HepG2 (cell line): ENCODE results near the gene TF. TPM values are rescaled to one million over a fixed set of nuclear protein-coding genes. Genes with fewer than 3 reads are reported as not detected.

Source experiments
- ATAC-seq: fragments of 200-7000 bp; cut with Tn5 transposase; 3 replicates; pipeline ENCODE4 v1.9.1; 2020; ENCODE audit warnings: mild to moderate bottlenecking, moderate library complexity
- BruUV-seq: library from RNA; stranded (reverse); fragments of 400-500 nt; replicated peaks from 2 replicates; lab custom pipeline; 2021; lab: Mats Ljungman, UMichigan
- CTCF ChIA-PET: fragments of 300-600 bp; formaldehyde crosslinking; extraction: SDS; loops from one replicate; lab custom pipeline; 2021; ENCODE audit warnings: low total read pairs, inconsistent platforms, low intra/inter-chr PET ratio; lab: Yijun Ruan, JAX
- POLR2A ChIA-PET: fragments of 350-600 bp; sonication (Branson Sonifier 250); formaldehyde crosslinking; loops from one replicate; lab custom pipeline; 2020; ENCODE audit warnings: antibody characterized with exemption, inconsistent platforms; lab: Yijun Ruan, JAX
- DNase-seq: peaks from one replicate; pipeline ENCODE4 v3.0.0-alpha.2; 2015; ENCODE audit warnings: low spot score
- FAIRE-seq: peaks from 3 replicates; lab custom pipeline; 2011; peaks lifted over from hg19 to GRCh38; lab: Jason Lieb, UNC
- H2AFZ ChIP-seq: one replicate; pipeline ENCODE4 v1.6.1; 2011; ENCODE audit warnings: low read length, inconsistent platforms
- H3K27ac ChIP-seq: fragments of 300-600 bp; 3 replicates; pipeline ENCODE4 v1.8.0; 2011; ENCODE audit warnings: mixed run types, mild to moderate bottlenecking, mixed read lengths, low read length, inconsistent platforms; ENCODE audit not compliant: insufficient read depth; ENCODE audit errors: extremely low read length
- H3K27me3 ChIP-seq, 2 experiments: fragments of 200-600 bp in 1 of 2; 2 replicates in 1 of 2; 3 replicates in 1 of 2; pipeline versions ENCODE4 v1.6.0 to v1.8.0; 2011; ENCODE audit warnings: low read length in 2 of 2, mild to moderate bottlenecking in 2 of 2, moderate library complexity in 2 of 2, inconsistent platforms in 1 of 2; ENCODE audit not compliant: insufficient read depth in 2 of 2, control insufficient read depth in 1 of 2
- H3K36me3 ChIP-seq, 2 experiments: fragments of 200-600 bp in 1 of 2; replicated peaks in 1 of 2; 2 replicates in 1 of 2; 3 replicates in 1 of 2; pipeline versions ENCODE4 v1.5.1 to v1.8.0; 2011; ENCODE audit warnings: low read length in 2 of 2, inconsistent platforms in 1 of 2; ENCODE audit not compliant: insufficient read depth in 2 of 2, control insufficient read depth in 1 of 2
- H3K4me1 ChIP-seq: 2 replicates; pipeline ENCODE4 v1.5.1; 2012; ENCODE audit warnings: low read length, inconsistent platforms; ENCODE audit not compliant: insufficient read depth
- H3K4me2 ChIP-seq: 2 replicates; pipeline ENCODE4 v1.6.0; 2011; ENCODE audit warnings: low read depth, low read length, inconsistent platforms
- H3K4me3 ChIP-seq, 3 experiments: fragments of 200-600 bp in 1 of 3; sonication (generic), shearing (Covaris generic) in 1 of 3; replicated peaks in 1 of 3; 2 replicates each; pipeline ENCODE4 v1.5.1; 2011 to 2016; ENCODE audit warnings: low read length in 3 of 3, inconsistent platforms in 2 of 3, low read depth in 2 of 3, mild to moderate bottlenecking in 2 of 3, control low read depth in 1 of 3, mixed read lengths in 1 of 3; ENCODE audit not compliant: insufficient read depth in 1 of 3
- H3K79me2 ChIP-seq: one replicate; pipeline ENCODE4 v1.6.1; 2011; ENCODE audit warnings: low read length, inconsistent platforms; ENCODE audit not compliant: insufficient read depth
- H3K9ac ChIP-seq: 2 replicates; pipeline ENCODE4 v1.6.0; 2011; ENCODE audit warnings: mild to moderate bottlenecking, low read depth, low read length, inconsistent platforms; ENCODE audit not compliant: insufficient read depth
- H3K9me3 ChIP-seq: 2 replicates; pipeline ENCODE4 v1.5.1; 2012; ENCODE audit warnings: mild to moderate bottlenecking, low read length
- H4K20me1 ChIP-seq: 2 replicates; pipeline ENCODE4 v1.6.0; 2011; ENCODE audit warnings: inconsistent platforms, mild to moderate bottlenecking, low read length, moderate library complexity; ENCODE audit not compliant: insufficient read depth
- AGO2 ChIP-seq: fragments of 200-400 bp; formaldehyde crosslinking; optimal IDR thresholded peaks from 2 replicates; pipeline ENCODE3; 2017; ENCODE audit warnings: mild to moderate bottlenecking, low read depth, low read length, moderate library complexity
- ARNTL ChIP-seq: sonication (generic); formaldehyde crosslinking; IDR thresholded peaks from 2 replicates; pipeline ENCODE4 v1.4.0; 2020; ENCODE audit warnings: mild to moderate bottlenecking, missing genetic modification reagents
- ATRX ChIP-seq: sonication (generic); formaldehyde crosslinking; IDR thresholded peaks from 2 replicates; pipeline ENCODE4 v1.4.0; 2020; ENCODE audit warnings: missing genetic modification reagents, borderline replicate concordance
- CBX1 ChIP-seq: IDR thresholded peaks from one replicate; pipeline ENCODE4 v1.6.1; 2016; ENCODE audit warnings: antibody characterized with exemption, low read depth
- CREM ChIP-seq, 2 experiments: sonication (generic) in 1 of 2; formaldehyde crosslinking in 1 of 2; IDR thresholded peaks; 2 replicates each; pipeline versions ENCODE4 v1.4.0 to v1.6.1; 2016 to 2020; ENCODE audit warnings: antibody characterized with exemption in 1 of 2, mild to moderate bottlenecking in 1 of 2, missing genetic modification reagents in 1 of 2
- FOXA1 ChIP-seq, 2 experiments: fragments of 450-650 bp in 1 of 2; sonication (generic) in 1 of 2; formaldehyde crosslinking in 1 of 2; IDR thresholded peaks; 2 replicates each; pipeline versions ENCODE4 v1.4.0 to v1.6.1; 2016 to 2020; ENCODE audit warnings: missing genetic modification reagents in 1 of 2
- FUBP1 ChIP-seq: sonication (generic); formaldehyde crosslinking; IDR thresholded peaks from 2 replicates; pipeline ENCODE4 v1.5.1; 2020; ENCODE audit warnings: missing genetic modification reagents, mild to moderate bottlenecking, borderline replicate concordance
- GMEB2 ChIP-seq: IDR thresholded peaks from 2 replicates; pipeline ENCODE4 v1.6.1; 2016; ENCODE audit warnings: missing biosample characterization, missing genetic modification reagents, low read depth
- HNF4G ChIP-seq, 2 experiments: sonication (generic) in 1 of 2; formaldehyde crosslinking in 1 of 2; IDR thresholded peaks; 2 replicates each; pipeline versions ENCODE4 v1.4.0 to v1.6.1; 2011 to 2020; ENCODE audit warnings: borderline replicate concordance in 2 of 2, low read depth in 2 of 2, mild to moderate bottlenecking in 2 of 2, low read length in 1 of 2, missing genetic modification reagents in 1 of 2, moderate library complexity in 1 of 2
- KDM2A ChIP-seq: sonication (generic); formaldehyde crosslinking; IDR thresholded peaks from 2 replicates; pipeline ENCODE4 v1.4.0; 2020; ENCODE audit warnings: low read depth, missing genetic modification reagents, borderline replicate concordance
- MAFK ChIP-seq, 2 experiments: IDR thresholded peaks in 1 of 2; conservative IDR thresholded peaks in 1 of 2; 2 replicates each; pipeline ENCODE4 v1.6.1; 2011; ENCODE audit warnings: improper control_type of control experiment in 2 of 2, low read length in 2 of 2
- SP1 ChIP-seq, 2 experiments: fragments of 450-650 bp in 1 of 2; sonication (generic) in 1 of 2; formaldehyde crosslinking in 1 of 2; IDR thresholded peaks; 2 replicates each; pipeline versions ENCODE4 v1.4.0 to v1.6.1; 2016 to 2020; ENCODE audit warnings: missing genetic modification reagents in 1 of 2
- XRCC5 ChIP-seq: fragments of 200-400 bp; formaldehyde crosslinking; optimal IDR thresholded peaks from 2 replicates; pipeline ENCODE3; 2017; ENCODE audit warnings: mild to moderate bottlenecking, low read length
- ZC3H4 ChIP-seq: sonication (generic); formaldehyde crosslinking; IDR thresholded peaks from 2 replicates; pipeline ENCODE4 v1.4.0; 2020; ENCODE audit warnings: missing genetic modification reagents, borderline replicate concordance
- ZKSCAN1 ChIP-seq: fragments of 150-350 bp; IDR thresholded peaks from 2 replicates; pipeline ENCODE4 v1.6.1; 2014; ENCODE audit warnings: low read length
- ZNF326 ChIP-seq: sonication (generic); formaldehyde crosslinking; IDR thresholded peaks from 2 replicates; pipeline ENCODE4 v1.4.0; 2020; ENCODE audit warnings: missing genetic modification reagents, borderline replicate concordance
- ZNF460 ChIP-seq: sonication (generic); formaldehyde crosslinking; IDR thresholded peaks from 2 replicates; pipeline ENCODE4 v1.5.1; 2020; ENCODE audit warnings: missing genetic modification reagents, mild to moderate bottlenecking, borderline replicate concordance
- ZZZ3 ChIP-seq: sonication (generic); formaldehyde crosslinking; IDR thresholded peaks from 2 replicates; pipeline ENCODE4 v1.4.0; 2020; ENCODE audit warnings: missing genetic modification reagents, mild to moderate bottlenecking, borderline replicate concordance
- WGBS: methylation state at CpG from one replicate; pipeline ENCODE4 v1.1.6; 2017; ENCODE audit warnings: low lambda C conversion rate; 5-methylcytosine and 5-hydroxymethylcytosine counted together
- in situ Hi-C: cut with HindIII; loops from 2 replicates; pipeline ENCODE4 v1.10.0; 2017; ENCODE audit warnings: low pct_unique_long_range_greater_than_20kb; ENCODE audit not compliant: extremely low pct_ligation_motif_present
- intact Hi-C: fragments of 100-400 bp; cut with micrococcal nuclease; formaldehyde crosslinking; loops from one replicate; pipeline ENCODE4 v1.10.0; 2022; ENCODE audit not compliant: unreplicated experiment
- polyA plus RNA-seq, 8 experiments: library from polyadenylated mRNA; depleted of rRNA in 3 of 8; stranded (reverse) in 7 of 8; unstranded in 1 of 8; fragments of >200 nt; fragmentation: Illumina TruSeq in 4 of 8; extraction: Trizol in 4 of 8; gene quantifications; 2 replicates each; pipeline versions ENCODE4 v1.2.1 to v1.2.3, GENCODE V29; 2011 to 2016; ENCODE audit warnings: low read depth in 4 of 8, missing spikeins in 1 of 8, mixed read lengths in 1 of 8; ENCODE audit not compliant: insufficient read depth in 1 of 8
- total RNA-seq, 5 experiments: library from RNA; depleted of rRNA; stranded (reverse); fragments of >200 nt; fragmentation: Illumina TruSeq; extraction: Trizol; gene quantifications; 2 replicates each; pipeline ENCODE4 v1.2.3, GENCODE V29; 2016; ENCODE audit warnings: low read depth in 1 of 5

Gene TF
- total and polyA plus RNA-seq, 2 of the 13 experiments (the other 11 are each of a cell fraction or from before 2014, with no cell fraction given), result 10,074 to 11,821 TPM

DNA sequence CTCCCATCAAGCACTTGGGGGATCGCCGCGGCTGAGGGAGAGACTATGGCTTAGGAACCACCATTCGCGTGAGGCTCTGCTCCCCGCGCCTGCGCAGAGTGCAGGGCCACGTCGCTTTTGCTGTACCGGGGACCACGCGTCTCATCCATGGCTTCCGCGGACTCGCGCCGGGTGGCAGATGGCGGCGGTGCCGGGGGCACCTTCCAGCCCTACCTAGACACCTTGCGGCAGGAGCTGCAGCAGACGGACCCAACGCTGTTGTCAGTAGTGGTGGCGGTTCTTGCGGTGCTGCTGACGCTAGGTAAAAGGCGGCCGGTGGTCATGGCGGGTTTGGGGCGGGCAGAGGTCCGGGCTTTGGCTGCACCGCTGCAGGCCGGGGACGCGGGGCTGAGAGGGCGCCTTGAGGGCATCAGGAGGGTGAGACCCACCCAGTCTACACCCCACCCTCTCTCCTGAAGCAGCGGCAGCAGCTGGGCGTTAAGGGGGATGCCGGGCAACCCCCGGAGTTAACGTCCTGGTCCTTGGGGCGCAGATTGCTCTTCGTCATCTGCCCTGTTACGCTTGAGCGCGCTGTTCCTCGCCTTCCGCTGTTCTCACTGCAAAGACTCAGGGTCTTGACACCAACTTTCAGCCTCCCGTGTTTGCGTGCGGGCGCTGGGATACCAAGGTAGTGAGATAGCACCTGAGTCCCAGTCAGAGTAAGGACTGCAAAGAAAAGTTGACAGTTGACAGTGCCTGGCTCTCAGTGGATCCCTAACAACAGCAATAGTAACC, 59.7 kb downstream of the TF start, which contains the start of gene SRPRB:
SRPRB (plus strand) TSS at position 114 of the 774 bp plus-strand sequence; CDS start at position 148, 34 bp downstream.
- WGBS, result under 1% methylated on average over 17 of the region's 53 CpGs
- FAIRE-seq, result no peak
- Histone ChIP-seq H4K20me1 (no peaks in the 10 kb centered on the region), H3K36me3 (peaks cover 3 to 14% of the 10 kb centered on the region in 2 experiments; a peak in 3 of 5 replicates), H3K79me2 (peaks cover 18% of the 10 kb centered on the region), H3K9me3 (no peaks in the 10 kb centered on the region), H3K4me1 (peaks cover 27% of the 10 kb centered on the region), H3K27me3 (no peaks in the 10 kb centered on the region; a peak in 1 of 5 replicates), H2AFZ (peak within 1 kb of the TSS; percentile 98), H3K9ac (peak within 1 kb of the TSS; percentile 74), H3K4me3 (peak within 1 kb of the TSS; percentile 77 to 91 (median 85)), H3K4me2 (peak within 1 kb of the TSS; percentile 78), H3K27ac (peak within 1 kb of the TSS; percentile 55)
- intact Hi-C loops (loop anchor here (2.0 to 5.0 kb wide), 2 partner anchors 59 to 143 kb away; partner anchors contain the start of gene TF), in situ Hi-C loops (no loop called here)
- peak; percentile 99 for ATAC-seq
- BruUV-seq, result no TSS peak
- peak; percentile 87 for DNase-seq
- CTCF ChIA-PET, result no interaction called here
- POLR2A ChIA-PET, result interaction anchor here (1.5 kb wide), 1 partner anchor 60 kb away, joined by 4 read pairs; the partner anchor contains the start of gene TF
- TF ChIP-seq CREM (IDR thresholded peaks at IDR 0.05) (peak; percentile 81), CREM (CRISPR knock-in tag; IDR thresholded peaks at IDR 0.05) (no peak), ZC3H4 (CRISPR knock-in tag) (no peak), ZKSCAN1 (no peak), KDM2A (CRISPR knock-in tag) (peak; percentile 85), ZNF460 (CRISPR knock-in tag) (no peak), XRCC5 (peak; percentile 25), ATRX (CRISPR knock-in tag) (no peak), HNF4G (IDR thresholded peaks at IDR 0.05; ENCODE audit: borderline replicate concordance, low read depth, low read length) (no peak; the same call in 1 of the 2 replicates), HNF4G (CRISPR knock-in tag; IDR thresholded peaks at IDR 0.05; ENCODE audit: borderline replicate concordance, low read depth) (no peak), MAFK (conservative IDR thresholded peaks at IDR 0.05 in 1 of 2, IDR thresholded peaks at IDR 0.05 in 1 of 2; ENCODE audit: low read length in 2 of 2) (no peak), FOXA1 (IDR thresholded peaks at IDR 0.05) (no peak), FOXA1 (CRISPR knock-in tag; IDR thresholded peaks at IDR 0.05) (0 out of 2 replicates have a peak, but pooled peaks have one; percentile 23), CBX1 (no peak), FUBP1 (CRISPR knock-in tag) (no peak), GMEB2 (CRISPR knock-in tag) (no peak; the same call in 1 of the 2 replicates), ZZZ3 (CRISPR knock-in tag) (no peak), ZNF326 (CRISPR knock-in tag) (no peak), AGO2 (peak; percentile 59), SP1 (IDR thresholded peaks at IDR 0.05) (no peak), SP1 (CRISPR knock-in tag; IDR thresholded peaks at IDR 0.05) (no peak), ARNTL (CRISPR knock-in tag) (peak; percentile 55; the same call in 1 of the 2 replicates)
